ES-I3 (cell line): ENCODE measurements around the gene TP53AIP1.

Experiments
- H3K36me3 ChIP-seq: 2 replicates; pipeline ENCODE4 v1.6.1; 2013; ENCODE audit warnings: mild to moderate bottlenecking, low read length, control low read depth, moderate library complexity; ENCODE audit not compliant: insufficient read depth
- H3K4me1 ChIP-seq: 2 replicates; pipeline ENCODE4 v1.6.1; 2013; ENCODE audit warnings: mild to moderate bottlenecking, control low read depth, low read length; ENCODE audit not compliant: insufficient read depth
- H3K9ac ChIP-seq: 2 replicates; pipeline ENCODE4 v1.6.1; 2013; ENCODE audit warnings: low read depth, mild to moderate bottlenecking, low read length, moderate library complexity
- H3K9me3 ChIP-seq: 2 replicates; pipeline ENCODE4 v1.6.1; 2013; ENCODE audit warnings: mild to moderate bottlenecking, low read length, moderate library complexity; ENCODE audit not compliant: control insufficient read depth, insufficient read depth

Gene TP53AIP1

DNA sequence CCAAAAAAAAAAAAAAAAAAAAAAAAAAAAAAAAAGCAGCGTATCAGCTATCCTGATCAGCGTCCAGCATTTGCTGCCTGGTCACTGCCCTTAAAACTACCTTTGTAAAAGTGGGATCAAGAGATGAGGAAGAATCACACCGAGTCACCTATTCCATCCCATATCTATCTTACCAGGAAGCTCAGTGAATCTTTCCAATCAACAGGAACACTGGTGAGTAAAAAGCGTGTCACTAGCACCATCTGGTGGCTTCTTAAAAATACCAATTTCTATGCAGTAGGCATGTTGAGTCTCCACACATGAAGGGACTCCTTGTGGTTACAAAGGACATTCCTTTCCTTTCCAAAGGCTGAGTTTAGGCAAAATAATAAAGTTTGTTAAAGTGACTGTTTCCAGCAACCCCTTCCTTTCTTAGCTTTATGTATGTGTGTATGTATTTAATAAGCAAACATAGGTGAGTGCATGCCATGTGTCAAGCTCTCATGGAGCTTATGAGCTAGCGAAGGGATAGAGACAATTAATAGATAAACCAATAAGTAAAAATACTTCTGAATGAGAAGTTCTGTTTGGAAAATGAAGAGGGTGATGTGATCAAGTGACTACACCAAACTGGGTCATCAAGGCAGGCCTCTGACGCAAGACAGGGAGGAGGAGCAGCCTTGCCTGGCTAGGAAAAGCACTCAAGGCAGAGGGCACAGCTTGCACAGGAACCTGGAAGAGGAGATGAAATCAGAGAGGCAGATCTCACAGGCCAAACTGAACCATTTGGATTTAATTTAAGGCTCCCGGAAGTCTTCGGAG, 13.9 kb upstream of the TP53AIP1 start:
- Histone ChIP-seq H3K9me3 (no peaks in the 10 kb centered on the region), H3K4me1 (no peaks in the 10 kb centered on the region), H3K9ac (no peak overlapping the region), H3K36me3 (no peaks in the 10 kb centered on the region)

- no peak overlapping the region for H3K9ac ChIP-seq
- no peaks in the 10 kb centered on the region for H3K4me1 ChIP-seq
- H3K9me3 ChIP-seq, result no peaks in the 10 kb centered on the region
- H3K36me3 ChIP-seq, result no peaks in the 10 kb centered on the region
These were observed 13.0 kb upstream of the TP53AIP1 start for GRCh38 chr11:128955636-128956035.

- Histone ChIP-seq H3K9ac (no peak overlapping the region), H3K4me1 (no peaks in the 10 kb centered on the region), H3K9me3 (no peaks in the 10 kb centered on the region), H3K36me3 (no peaks in the 10 kb centered on the region)
These were observed 10.5 kb upstream of the TP53AIP1 start for GRCh38 chr11:128953151-128953550.

DNA sequence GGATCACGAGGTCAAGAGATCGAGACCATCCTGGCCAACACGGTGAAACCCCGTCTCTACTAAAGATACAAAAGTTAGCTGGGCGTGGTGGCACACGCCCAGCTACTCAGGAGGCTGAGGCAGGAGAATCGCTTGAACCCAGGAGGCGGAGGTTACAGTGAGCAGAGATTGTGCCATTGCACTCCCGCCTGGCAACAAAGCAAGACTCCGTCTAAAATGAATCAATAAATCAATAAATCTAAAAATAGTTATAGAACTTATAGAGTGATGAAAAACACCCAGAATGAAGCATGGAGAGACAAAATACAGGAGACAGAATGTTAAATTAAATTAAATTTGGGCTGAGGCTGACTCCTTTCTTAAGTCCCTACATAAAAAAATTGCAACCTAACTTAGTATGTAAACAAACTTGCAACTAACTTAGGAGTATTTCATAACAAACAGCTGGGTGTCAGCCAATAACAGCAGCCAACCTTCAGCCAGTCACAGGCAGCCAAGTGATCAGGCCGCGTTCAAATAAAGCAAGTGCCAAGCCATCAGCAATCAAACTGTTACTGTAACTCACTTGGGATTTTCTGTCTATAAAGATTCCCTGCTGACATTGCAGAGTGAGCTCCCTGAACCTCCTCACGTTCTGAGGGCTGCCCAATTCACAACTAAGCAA, 7.3 kb upstream of the TP53AIP1 start:
- Histone ChIP-seq H3K9me3 (no peaks in the 10 kb centered on the region), H3K4me1 (no peaks in the 10 kb centered on the region), H3K36me3 (no peaks in the 10 kb centered on the region), H3K9ac (no peak overlapping the region)

DNA sequence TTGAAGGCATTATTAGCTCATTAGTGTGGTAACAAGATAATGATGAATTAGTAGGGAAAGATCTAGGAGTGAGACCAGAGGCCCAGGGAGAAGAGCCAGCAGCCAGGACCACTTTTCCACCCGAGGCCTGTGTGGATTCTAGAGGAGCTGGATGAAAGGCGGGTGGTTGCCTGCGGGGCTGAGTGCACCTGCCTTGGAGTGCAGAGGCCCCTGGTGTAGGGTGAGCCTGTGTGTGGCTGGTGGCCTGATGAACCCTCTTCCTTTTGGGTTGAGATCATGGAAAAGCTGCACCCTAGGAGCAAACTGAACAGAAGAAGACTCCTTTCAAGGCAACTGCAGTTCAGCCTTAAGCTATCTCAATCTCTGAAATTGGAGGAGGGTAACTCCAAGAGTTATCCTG, 5.9 kb upstream of the TP53AIP1 start:
- no peak overlapping the region for H3K9ac ChIP-seq
- H3K4me1 ChIP-seq, result no peaks in the 10 kb centered on the region
- H3K36me3 ChIP-seq, result no peaks in the 10 kb centered on the region
- no peaks in the 10 kb centered on the region for H3K9me3 ChIP-seq

GRCh38 chr11:128947773-128948172, 5.1 kb upstream of the TP53AIP1 start:
- no peaks in the 10 kb centered on the region for H3K36me3 ChIP-seq
- H3K9ac ChIP-seq, result no peak overlapping the region
- H3K9me3 ChIP-seq, result no peaks in the 10 kb centered on the region
- H3K4me1 ChIP-seq, result no peaks in the 10 kb centered on the region

DNA sequence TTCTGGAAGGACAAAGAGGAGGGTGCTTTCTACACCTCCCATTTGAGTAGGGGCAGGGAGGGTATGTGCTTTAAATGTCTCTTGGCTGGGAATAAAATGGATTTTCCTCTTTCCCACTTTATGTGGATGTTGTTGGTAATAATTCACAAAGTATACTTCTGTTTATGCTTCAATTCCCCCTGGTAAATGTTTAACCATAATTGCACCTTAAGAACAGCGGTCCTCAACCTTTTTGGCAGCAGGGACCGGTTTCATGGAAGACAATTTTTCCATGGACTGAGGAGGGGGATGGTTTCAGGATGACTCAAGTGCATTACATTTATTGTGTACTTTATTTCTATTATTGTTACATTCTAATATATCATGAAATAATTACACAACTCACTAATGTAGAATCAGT, 4.0 kb upstream of the TP53AIP1 start:
- Histone ChIP-seq H3K36me3 (no peaks in the 10 kb centered on the region), H3K4me1 (no peaks in the 10 kb centered on the region), H3K9me3 (no peaks in the 10 kb centered on the region), H3K9ac (no peak overlapping the region)

DNA sequence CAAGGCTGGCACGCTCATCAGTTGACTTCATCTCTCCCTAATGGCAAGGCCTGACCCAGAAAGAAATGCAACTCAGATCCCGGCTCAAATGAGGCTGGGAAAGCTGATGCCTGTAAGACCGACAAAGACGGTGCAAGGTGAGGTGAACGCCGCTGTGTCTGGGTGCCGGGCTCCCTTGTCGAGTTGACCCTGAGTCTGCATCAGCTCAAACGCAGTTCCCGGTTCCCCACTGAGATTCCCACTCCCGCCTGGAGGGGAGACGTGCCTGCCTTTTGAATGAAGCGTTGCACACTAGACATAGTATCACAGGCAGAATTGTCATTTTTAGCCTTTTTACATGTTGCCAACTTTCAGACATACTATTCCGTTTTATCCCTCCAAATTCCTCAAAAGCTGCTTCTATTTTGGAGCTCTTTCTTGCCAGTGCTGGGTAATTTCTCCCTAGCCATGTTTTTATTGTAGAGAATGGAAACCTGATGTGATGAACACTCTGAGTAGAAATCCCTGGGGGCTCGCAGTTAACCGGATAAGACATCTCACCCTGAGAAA, 831 bp upstream of the TP53AIP1 start:
- Histone ChIP-seq H3K9ac (no peak overlapping the region), H3K4me1 (peaks cover 8% of the 10 kb centered on the region), H3K9me3 (no peaks in the 10 kb centered on the region), H3K36me3 (no peaks in the 10 kb centered on the region)

- Histone ChIP-seq H3K9me3 (no peaks in the 10 kb centered on the region), H3K36me3 (no peaks in the 10 kb centered on the region), H3K4me1 (peaks cover 11% of the 10 kb centered on the region), H3K9ac (no peak overlapping the region)
These were observed 429 bp downstream of the TP53AIP1 start for GRCh38 chr11:128942272-128942612.

- H3K9me3 ChIP-seq, result no peaks in the 10 kb centered on the region
These were observed 949 bp downstream of the TP53AIP1 start for GRCh38 chr11:128941573-128942271.

DNA sequence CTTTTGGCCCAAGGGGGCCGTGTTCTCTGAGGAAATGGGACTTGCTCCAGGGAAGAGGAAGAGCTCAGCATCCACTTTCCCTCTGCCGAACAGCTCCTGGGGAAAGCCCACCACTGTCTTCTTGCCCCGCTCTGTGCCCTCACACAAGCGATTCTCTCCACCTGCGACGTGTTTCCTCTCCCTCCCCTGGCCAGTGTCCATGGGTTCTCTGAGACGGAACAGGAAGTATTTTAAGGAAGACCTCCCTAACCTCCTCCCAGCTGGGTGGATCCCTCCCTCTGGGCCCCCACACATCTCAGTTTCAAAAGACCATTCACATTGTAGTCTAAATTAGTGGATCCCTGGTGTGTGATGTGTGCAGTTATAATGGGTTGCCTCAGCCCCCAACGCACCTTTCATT, 1.6 kb downstream of the TP53AIP1 start:
- Histone ChIP-seq H3K9me3 (no peaks in the 10 kb centered on the region), H3K9ac (no peak overlapping the region), H3K4me1 (peaks cover 17% of the 10 kb centered on the region)

More at GRCh38 chr11:128941573-128942271, 949 bp downstream of the TP53AIP1 start:
- Histone ChIP-seq H3K36me3 (no peaks in the 10 kb centered on the region), H3K9ac (no peak overlapping the region), H3K4me1 (peaks cover 17% of the 10 kb centered on the region)

DNA sequence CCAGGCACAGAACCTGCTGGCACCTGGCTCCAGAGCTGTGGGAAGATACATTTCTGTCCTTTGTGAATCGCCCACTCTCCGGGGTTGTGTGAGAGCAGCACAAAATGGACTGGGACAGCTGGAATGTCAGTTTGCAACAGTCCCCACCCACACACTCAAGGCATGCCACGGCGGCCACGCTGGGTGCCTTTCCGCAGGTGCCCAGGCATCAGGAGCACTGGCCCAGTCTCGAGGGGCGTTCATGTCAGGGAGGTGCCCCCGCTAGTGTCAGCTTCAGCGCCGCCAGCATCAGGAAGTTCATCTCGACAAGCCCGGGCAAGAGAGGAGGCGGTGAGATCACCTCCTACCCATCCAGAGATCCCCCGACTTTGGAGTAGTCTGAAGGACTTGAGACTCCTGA, 2.1 kb downstream of the TP53AIP1 start:
- H3K36me3 ChIP-seq, result no peaks in the 10 kb centered on the region
- H3K9me3 ChIP-seq, result no peaks in the 10 kb centered on the region
- H3K4me1 ChIP-seq, result peaks cover 17% of the 10 kb centered on the region
- H3K9ac ChIP-seq, result no peak overlapping the region

More for the DNA sequence above, 1.6 kb downstream of the TP53AIP1 start:
- no peaks in the 10 kb centered on the region for H3K36me3 ChIP-seq

GRCh38 chr11:128940156-128940555, 2.5 kb downstream of the TP53AIP1 start:
- peaks cover 17% of the 10 kb centered on the region for H3K4me1 ChIP-seq
- no peak overlapping the region for H3K9ac ChIP-seq
- H3K36me3 ChIP-seq, result no peaks in the 10 kb centered on the region
- no peaks in the 10 kb centered on the region for H3K9me3 ChIP-seq

DNA sequence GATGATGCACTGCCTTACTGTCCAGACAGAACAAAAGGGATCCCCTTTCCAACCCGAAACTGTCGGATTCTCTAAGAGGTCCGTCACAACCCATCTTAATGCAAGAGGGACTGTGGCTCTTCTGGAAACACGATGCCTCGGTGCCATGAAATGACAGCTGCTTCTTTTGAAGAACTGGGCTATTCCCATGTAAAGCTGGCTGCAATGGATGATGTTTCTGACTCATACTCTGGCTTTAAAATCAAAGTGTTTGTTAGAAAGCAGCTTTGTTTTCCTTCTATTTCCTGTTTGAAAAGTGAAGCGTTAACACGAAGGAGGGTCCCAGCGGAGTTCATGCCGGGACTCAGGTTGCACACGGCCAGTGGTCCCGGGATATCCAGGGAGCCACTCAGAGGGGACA, 3.1 kb downstream of the TP53AIP1 start:
- no peaks in the 10 kb centered on the region for H3K9me3 ChIP-seq
- peaks cover 17% of the 10 kb centered on the region for H3K4me1 ChIP-seq
- no peaks in the 10 kb centered on the region for H3K36me3 ChIP-seq
- H3K9ac ChIP-seq, result no peak overlapping the region
